Measurements from ENCODE around the gene SBF1.

DNA sequence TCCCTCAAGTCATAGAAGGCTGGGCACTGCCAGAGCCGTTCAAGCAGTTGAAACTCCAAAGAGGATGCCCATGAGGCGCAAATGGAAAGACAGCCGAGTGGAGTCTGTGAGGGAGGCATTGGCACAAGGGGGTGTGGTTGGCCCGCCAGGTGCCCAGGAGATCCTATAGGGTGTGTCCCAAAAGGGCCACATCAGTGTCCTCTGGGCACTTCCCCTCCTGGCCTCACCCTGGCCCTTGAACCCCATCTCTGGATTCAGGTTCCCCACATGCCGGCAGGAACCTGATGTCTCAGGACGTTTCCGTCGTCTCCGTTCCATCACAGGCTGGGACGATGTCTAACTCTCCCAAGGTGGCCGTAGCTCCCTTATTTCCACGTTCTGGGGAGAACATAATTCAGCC, 54.3 kb downstream of the SBF1 start:
- TF ChIP-seq EGR1 (IDR thresholded peaks at IDR 0.05; ENCODE audit: low read depth in 2 of 2) = no peak
- TF ChIP-seq, protein P1, sequence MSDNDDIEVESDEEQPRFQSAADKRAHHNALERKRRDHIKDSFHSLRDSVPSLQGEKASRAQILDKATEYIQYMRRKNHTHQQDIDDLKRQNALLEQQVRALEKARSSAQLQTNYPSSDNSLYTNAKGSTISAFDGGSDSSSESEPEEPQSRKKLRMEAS (IDR thresholded peaks at IDR 0.05) = no peak
